GM21447 (cell line): ENCODE measurements around the gene VWA3B.
"Not testable (repeated sequence)": the region's sequence is repeated elsewhere in the genome, so short reads cannot be mapped to it uniquely, and the experiment has no call there.

Experiments used
- ATAC-seq: cut with Tn5 transposase; IDR thresholded peaks from one replicate; pipeline ENCODE4 v1.9.1; 2021; ENCODE audit not compliant: unreplicated experiment

VWA3B gene

DNA sequence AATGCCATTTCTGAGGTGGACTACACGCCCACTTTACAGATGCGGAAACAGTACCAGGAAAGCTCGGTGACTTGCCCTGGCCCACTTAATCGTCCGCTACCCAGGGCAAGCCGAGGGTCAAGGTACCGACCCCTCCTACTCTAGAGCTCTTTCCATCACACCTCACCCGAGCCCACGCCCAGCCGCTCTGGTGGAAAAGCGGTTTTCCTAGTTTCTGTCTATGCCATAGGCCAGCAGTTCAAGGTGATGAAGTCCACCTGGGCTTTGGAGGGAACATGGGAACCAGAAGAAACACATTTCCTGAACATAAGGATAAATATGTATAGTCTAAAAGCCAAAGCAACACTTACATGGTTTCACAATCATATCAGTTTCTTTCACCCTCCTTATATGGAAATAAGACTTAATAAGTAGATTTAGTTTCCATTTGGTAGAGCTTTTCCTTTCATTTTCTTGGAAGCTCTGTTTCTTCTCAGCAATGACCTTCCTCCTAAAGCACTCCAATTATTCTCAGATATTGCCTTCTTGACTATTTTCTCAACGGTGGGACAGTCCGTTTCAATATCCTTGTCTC is 567 bp downstream of the VWA3B start:
- no peak for ATAC-seq

DNA sequence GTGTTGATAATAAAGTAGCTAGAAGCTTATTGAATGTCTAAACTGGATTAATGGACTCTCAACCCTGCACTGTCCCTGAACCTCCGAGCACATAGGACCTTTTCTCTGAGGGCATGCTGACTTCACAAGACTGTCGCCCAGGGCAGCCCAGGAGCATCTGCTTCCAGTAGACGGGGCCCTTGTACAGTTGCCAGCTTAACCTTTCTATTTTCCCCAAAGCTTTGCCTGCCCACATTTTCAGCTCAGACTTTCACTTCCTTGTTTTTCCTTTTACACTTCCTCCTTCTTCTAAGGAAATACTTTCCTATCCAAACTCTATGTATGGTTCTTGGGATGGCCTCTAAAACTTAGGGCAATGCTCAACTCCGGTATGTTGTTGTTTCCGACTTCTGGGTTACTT is 1.3 kb downstream of the VWA3B start:
- no peak for ATAC-seq

- no peak for ATAC-seq
Measured at GRCh38 chr2:98089941-98090340, 3.0 kb downstream of the VWA3B start.

GRCh38 chr2:98090951-98091350 is 4.0 kb downstream of the VWA3B start:
- ATAC-seq = no peak

DNA sequence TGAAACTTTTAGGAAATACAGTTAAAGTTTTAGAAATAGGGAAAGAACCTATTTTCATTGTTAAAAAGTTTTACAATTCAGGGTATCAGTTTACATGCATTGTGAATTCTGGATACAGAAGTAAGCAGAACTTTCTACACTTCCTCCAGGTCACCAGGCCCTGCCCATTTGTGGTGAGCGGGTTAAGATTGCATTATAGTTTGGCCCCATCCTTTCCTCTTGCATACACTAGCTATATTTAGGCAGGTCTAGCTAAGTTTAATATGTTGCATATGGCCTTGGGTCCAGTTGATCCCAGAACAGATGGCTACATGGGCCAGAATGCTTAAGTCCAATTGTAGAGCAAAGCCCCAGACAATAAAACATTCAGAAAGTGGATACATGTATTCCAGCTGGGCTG is 4.8 kb downstream of the VWA3B start:
- ATAC-seq = no peak

- ATAC-seq = no peak
Measured at GRCh38 chr2:98093146-98093545, 6.2 kb downstream of the VWA3B start.

GRCh38 chr2:98093611-98094010 is 6.6 kb downstream of the VWA3B start:
- no peak for ATAC-seq

DNA sequence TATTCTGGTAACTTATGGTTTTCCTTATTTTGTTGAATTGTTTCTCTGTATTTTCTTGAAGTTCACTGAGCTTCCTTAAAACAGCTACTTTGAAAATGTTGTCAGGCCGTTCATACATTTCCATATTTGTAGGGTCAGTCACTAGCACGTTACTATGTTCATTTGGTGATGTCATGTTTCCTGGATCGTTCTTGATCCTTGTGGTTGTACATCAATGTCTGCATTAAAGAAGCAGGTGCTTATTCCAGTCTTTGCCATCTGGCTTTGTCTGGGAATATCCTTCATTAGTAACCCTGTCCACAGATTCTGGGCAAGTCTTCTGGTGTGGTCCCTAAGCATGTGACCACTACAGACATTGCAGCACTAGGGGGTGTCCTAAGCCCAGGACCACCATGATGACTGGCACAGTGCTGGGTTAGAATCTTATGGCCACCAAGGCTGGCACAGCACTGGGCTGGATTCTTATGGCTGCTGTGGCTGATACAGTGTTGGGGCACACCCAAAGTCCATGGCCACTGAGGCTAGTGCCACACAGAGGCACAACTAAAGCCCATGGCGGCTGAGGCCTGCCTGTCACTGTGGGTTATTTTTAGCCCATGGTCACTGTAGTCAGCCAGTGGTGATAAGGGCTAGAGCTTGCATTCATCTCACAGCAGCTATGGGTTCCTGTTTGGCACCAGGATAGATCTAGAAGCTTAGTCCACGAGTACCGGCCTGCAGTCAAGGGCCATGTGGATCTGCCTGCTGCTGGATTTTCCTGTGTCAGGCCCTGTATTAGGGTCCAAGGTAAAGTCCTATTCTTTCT is 13.2 kb downstream of the VWA3B start:
- no peak for ATAC-seq

- not testable (repeated sequence) for ATAC-seq
Measured at GRCh38 chr2:98102315-98102714, 15.3 kb downstream of the VWA3B start.

DNA sequence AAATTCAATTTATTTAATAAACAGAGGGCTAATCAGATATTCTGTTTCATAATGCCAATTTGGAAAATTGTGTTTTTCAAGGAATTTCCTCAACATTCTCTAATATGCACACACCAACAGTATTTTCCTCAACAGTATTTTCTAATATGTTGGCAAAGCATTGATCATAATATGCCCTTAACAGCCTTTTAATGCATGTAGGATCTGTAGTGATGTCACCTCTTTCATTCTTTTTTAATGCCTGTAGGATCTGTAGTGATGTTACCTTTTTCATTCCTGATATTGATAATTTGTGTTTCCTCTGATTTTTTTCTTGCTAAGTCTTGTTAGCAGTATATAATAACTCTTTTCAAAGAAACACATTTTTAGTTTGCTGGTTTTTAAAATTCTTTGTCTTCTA is 15.9 kb downstream of the VWA3B start:
- ATAC-seq = no peak

GRCh38 chr2:98108110-98108509 is 21.1 kb downstream of the VWA3B start:
- ATAC-seq = no peak

DNA sequence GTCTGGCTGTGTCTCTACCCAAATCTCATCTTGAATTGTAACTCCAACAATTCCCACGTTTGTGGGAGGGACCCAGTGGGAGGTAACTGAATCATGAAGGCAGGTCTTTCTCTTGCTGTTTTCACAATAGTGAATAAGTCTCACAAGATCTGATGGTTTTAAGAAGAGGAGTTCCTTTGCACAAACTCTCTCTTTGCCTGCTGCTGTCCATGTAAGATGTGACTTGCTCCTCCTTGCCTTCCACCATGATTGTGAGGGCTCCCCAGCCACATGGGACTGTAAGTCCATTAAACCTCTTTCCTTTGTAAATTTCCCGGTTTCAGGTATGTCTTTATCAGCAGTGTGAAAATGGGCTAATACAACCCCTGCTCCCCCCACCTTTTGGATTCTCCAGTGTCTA is 23.8 kb downstream of the VWA3B start:
- ATAC-seq = no peak

DNA sequence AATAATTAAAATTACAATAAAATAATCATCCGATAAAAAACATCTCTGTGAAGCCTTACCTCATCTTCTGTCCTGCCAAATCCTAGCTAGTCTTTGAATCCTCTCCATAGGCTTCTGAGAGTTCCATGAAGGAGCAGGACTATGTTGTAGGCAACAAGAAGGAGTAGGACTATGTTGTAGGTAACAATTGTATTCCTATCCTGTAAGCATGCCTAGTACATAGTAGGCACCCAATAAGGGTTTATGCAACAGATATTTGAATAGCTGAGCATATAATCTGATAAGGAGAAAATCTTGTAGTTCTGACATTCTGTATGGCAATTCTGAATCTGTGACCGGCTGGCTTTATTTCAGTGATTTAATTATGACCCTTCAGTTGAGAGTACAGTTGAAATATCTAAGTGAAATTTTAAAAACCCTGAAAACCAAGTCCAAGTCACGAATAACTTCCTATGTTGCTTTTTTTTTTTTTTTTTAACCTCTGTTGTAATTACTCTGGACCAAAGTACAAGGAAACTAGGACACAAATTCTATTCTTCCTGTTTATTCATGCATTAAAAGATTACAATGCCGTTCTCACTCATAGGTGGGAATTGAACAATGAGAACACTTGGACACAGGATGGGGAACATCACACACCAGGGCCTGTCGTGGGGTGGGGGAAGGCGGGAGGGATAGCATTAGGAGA is 27.8 kb downstream of the VWA3B start:
- ATAC-seq = no peak

DNA sequence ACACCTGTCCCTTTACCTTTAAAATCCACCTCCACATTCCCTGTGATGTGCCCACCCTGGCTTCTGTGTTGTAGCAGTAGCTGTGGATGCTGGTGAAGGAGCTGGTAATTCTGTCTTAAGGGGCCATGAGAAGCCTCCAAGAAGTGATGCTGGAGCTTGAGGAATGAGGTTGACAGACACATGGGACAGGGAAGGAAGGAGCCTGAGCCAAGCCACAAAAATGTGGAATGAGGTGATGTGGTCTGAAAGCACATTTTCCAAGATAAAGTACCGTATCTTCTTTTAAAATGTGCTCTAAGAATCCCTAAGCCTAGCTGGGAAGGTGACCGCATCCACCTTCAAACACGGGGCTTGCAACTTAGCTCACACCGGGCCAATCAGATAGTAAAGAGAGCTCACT is 31.2 kb downstream of the VWA3B start:
- ATAC-seq = no peak

DNA sequence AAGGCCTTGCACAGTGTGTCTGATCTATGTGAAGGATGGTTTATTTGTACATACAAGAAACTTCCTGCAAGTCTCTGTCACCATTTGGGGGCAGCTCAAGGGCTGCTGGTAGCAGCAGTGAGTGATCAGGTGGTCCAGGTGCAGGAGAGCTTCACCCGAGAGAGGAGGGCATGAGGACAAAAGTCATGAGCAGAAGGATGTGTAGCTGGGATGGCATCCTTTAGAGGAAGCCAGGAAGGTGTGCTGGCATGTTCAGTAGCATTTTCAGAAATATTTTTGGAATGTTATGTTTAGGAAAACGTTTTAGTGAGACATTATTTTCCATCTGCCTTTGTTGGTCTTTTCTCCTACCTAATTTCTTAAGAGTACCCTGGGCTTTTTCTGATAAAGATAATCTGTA is 31.9 kb downstream of the VWA3B start:
- no peak for ATAC-seq

DNA sequence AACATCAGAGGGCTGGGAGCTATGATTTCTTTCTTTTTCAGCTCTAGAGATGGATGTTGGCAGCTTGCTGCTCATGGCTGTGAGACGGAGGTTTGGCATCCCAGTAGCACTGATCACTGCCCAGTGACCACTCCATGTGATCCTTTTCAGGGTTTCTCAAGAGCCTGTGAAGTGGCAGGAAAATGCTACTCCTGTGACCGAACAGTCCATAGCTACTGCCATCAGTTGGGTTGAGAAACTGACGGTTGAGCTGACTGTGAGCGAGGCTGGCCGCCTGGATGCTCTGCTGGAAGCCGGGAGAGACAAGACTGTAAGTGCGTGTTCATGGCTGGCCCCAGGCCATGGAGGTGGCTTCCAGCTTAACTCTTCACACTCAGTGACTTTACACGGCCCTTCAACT is 34.2 kb downstream of the VWA3B start:
- ATAC-seq = no peak

DNA sequence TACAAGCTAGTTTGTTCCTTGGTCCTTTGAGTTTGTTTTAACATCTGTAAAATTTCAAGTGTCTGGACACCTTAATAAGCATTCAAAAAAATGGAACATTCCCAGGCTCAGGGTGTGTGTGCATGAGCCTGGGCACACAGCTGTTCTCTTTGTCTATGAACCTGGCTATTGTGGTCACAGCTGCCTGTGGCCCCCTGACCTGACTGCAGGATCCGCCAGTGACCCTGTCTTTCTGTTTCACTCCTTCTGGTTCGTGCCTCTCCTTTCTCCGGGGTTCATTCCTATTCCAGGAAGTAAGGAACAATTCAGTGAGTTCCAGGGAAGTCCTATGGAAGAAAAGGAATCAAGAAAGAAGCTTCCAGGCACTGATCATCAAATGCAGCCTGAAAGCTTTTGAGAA is 35.6 kb downstream of the VWA3B start:
- ATAC-seq = no peak

DNA sequence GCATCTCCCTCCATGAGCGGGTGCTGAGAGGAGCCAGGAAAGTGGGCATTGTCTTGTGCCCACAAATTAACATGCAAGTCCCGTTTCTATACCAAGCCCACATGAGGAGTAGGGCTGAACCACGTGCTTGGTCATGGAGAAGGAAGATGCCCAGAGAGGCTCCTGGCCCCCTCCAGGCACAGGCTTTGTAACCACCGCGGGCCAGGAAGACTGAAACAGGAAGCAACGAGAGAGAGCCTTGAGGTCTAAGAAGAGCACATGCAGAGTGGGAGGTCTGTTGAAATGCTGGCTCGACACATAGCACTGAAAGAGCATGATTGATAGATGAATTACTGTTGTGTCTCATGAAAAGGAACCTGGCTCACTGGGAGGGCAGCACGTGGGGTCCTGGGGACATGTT is 36.3 kb downstream of the VWA3B start:
- ATAC-seq = no peak

GRCh38 chr2:98126061-98126460 is 39.1 kb downstream of the VWA3B start:
- ATAC-seq = no peak

- ATAC-seq = no peak
Measured at GRCh38 chr2:98127229-98127989, 40.4 kb downstream of the VWA3B start.

GRCh38 chr2:98128556-98129109 is 41.7 kb downstream of the VWA3B start:
- ATAC-seq = no peak
